ENCODE measurements around the gene TTC39B. TPM values are rescaled to one million over a fixed set of nuclear protein-coding genes. Genes with fewer than 3 reads are reported as not detected.

TTC39B gene
- total and polyA plus RNA-seq, 2 of the 8 experiments (the other 6 are each of a cell fraction or from before 2014, with no cell fraction given), result 1.6 to 10.9 TPM

DNA sequence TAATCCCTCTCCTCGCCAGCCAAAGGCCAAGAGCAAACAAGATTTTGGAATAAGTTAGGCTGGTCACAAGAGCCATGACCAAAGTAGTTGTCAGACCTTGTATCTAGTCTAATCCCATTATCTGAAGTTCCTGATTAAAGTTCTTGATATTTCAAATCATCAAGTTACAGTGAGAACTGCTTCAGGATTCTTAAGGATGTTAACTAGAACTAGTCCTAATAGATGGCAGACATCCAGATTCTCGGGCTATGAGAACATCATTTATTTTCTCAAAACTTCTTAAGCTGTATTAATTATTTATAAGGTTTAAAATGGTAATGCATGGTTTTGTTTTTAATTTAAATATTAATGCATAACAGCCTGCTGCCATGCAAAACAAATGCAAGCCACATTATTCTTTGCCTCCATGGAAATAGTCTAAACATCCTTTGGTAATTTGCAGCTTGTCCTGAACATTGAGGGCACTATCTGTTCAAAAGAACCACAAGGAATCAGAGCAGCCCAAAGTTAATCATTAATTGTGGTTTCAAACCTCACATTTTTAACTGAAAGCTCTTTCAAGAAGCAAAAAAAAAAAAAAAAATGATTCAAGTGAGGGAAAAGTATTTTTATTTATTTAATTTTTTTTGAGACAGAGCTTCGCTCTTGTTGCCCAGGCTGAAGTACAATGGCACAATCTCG is 95.1 kb downstream of the TTC39B start (continued):
- TF ChIP-seq, protein P1, sequence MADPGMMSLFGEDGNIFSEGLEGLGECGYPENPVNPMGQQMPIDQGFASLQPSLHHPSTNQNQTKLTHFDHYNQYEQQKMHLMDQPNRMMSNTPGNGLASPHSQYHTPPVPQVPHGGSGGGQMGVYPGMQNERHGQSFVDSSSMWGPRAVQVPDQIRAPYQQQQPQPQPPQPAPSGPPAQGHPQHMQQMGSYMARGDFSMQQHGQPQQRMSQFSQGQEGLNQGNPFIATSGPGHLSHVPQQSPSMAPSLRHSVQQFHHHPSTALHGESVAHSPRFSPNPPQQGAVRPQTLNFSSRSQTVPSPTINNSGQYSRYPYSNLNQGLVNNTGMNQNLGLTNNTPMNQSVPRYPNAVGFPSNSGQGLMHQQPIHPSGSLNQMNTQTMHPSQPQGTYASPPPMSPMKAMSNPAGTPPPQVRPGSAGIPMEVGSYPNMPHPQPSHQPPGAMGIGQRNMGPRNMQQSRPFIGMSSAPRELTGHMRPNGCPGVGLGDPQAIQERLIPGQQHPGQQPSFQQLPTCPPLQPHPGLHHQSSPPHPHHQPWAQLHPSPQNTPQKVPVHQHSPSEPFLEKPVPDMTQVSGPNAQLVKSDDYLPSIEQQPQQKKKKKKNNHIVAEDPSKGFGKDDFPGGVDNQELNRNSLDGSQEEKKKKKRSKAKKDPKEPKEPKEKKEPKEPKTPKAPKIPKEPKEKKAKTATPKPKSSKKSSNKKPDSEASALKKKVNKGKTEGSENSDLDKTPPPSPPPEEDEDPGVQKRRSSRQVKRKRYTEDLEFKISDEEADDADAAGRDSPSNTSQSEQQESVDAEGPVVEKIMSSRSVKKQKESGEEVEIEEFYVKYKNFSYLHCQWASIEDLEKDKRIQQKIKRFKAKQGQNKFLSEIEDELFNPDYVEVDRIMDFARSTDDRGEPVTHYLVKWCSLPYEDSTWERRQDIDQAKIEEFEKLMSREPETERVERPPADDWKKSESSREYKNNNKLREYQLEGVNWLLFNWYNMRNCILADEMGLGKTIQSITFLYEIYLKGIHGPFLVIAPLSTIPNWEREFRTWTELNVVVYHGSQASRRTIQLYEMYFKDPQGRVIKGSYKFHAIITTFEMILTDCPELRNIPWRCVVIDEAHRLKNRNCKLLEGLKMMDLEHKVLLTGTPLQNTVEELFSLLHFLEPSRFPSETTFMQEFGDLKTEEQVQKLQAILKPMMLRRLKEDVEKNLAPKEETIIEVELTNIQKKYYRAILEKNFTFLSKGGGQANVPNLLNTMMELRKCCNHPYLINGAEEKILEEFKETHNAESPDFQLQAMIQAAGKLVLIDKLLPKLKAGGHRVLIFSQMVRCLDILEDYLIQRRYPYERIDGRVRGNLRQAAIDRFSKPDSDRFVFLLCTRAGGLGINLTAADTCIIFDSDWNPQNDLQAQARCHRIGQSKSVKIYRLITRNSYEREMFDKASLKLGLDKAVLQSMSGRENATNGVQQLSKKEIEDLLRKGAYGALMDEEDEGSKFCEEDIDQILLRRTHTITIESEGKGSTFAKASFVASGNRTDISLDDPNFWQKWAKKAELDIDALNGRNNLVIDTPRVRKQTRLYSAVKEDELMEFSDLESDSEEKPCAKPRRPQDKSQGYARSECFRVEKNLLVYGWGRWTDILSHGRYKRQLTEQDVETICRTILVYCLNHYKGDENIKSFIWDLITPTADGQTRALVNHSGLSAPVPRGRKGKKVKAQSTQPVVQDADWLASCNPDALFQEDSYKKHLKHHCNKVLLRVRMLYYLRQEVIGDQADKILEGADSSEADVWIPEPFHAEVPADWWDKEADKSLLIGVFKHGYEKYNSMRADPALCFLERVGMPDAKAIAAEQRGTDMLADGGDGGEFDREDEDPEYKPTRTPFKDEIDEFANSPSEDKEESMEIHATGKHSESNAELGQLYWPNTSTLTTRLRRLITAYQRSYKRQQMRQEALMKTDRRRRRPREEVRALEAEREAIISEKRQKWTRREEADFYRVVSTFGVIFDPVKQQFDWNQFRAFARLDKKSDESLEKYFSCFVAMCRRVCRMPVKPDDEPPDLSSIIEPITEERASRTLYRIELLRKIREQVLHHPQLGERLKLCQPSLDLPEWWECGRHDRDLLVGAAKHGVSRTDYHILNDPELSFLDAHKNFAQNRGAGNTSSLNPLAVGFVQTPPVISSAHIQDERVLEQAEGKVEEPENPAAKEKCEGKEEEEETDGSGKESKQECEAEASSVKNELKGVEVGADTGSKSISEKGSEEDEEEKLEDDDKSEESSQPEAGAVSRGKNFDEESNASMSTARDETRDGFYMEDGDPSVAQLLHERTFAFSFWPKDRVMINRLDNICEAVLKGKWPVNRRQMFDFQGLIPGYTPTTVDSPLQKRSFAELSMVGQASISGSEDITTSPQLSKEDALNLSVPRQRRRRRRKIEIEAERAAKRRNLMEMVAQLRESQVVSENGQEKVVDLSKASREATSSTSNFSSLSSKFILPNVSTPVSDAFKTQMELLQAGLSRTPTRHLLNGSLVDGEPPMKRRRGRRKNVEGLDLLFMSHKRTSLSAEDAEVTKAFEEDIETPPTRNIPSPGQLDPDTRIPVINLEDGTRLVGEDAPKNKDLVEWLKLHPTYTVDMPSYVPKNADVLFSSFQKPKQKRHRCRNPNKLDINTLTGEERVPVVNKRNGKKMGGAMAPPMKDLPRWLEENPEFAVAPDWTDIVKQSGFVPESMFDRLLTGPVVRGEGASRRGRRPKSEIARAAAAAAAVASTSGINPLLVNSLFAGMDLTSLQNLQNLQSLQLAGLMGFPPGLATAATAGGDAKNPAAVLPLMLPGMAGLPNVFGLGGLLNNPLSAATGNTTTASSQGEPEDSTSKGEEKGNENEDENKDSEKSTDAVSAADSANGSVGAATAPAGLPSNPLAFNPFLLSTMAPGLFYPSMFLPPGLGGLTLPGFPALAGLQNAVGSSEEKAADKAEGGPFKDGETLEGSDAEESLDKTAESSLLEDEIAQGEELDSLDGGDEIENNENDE (IDR thresholded peaks at IDR 0.05; ENCODE audit: insufficient replicate concordance, low read length), result no peak
- TF ChIP-seq CHD1 (IDR thresholded peaks at IDR 0.05; ENCODE audit: low read depth, low read length) (no peak), POLR2A (IDR thresholded peaks at IDR 0.05; ENCODE audit: control extremely low read depth in 1 of 2, low read depth in 2 of 2, low read length in 2 of 2) (no peak), CREB1 (IDR thresholded peaks at IDR 0.05) (no peak), RAD21 (IDR thresholded peaks at IDR 0.05 in 1 of 2, conservative IDR thresholded peaks at IDR 0.05 in 1 of 2; ENCODE audit: low read depth in 2 of 2, low read length in 2 of 2) (no peak), ZNF274 (IDR thresholded peaks at IDR 0.05; ENCODE audit: borderline replicate concordance, extremely low read depth, low read length) (no peak), SAP30 (IDR thresholded peaks at IDR 0.05; ENCODE audit: insufficient read depth, insufficient replicate concordance, low read length) (no peak), POU5F1 (IDR thresholded peaks at IDR 0.05; ENCODE audit: low read depth, low read length) (no peak), JUND (IDR thresholded peaks at IDR 0.05; ENCODE audit: low read length) (no peak)
- TF ChIP-seq, protein P2, sequence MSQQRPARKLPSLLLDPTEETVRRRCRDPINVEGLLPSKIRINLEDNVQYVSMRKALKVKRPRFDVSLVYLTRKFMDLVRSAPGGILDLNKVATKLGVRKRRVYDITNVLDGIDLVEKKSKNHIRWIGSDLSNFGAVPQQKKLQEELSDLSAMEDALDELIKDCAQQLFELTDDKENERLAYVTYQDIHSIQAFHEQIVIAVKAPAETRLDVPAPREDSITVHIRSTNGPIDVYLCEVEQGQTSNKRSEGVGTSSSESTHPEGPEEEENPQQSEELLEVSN (IDR thresholded peaks at IDR 0.05), result no peak

Data from H1 (cell line).